GM12801 (cell line): ENCODE results near the gene PAPSS1.

Source experiments
- CTCF ChIP-seq: IDR thresholded peaks from one replicate; pipeline ENCODE4 v1.5.1; 2011; ENCODE audit warnings: control low read depth; ENCODE audit not compliant: insufficient read length; ENCODE audit errors: extremely low read depth

The PAPSS1 gene

GRCh38 chr4:107746161-107746560 lies 26.1 kb upstream of the PAPSS1 start:
- TF ChIP-seq CTCF: no peak

- TF ChIP-seq CTCF: no peak
These were observed 24.5 kb upstream of the PAPSS1 start for GRCh38 chr4:107744532-107744931.

- no peak for TF ChIP-seq CTCF
These were observed 23.5 kb upstream of the PAPSS1 start for GRCh38 chr4:107743532-107743931.

- TF ChIP-seq CTCF: no peak
These were observed 22.8 kb upstream of the PAPSS1 start for GRCh38 chr4:107742791-107743190.

- TF ChIP-seq CTCF: no peak
These were observed 22.2 kb upstream of the PAPSS1 start for GRCh38 chr4:107742196-107742595.

GRCh38 chr4:107740950-107741701 lies 21.1 kb upstream of the PAPSS1 start:
- no peak for TF ChIP-seq CTCF

GRCh38 chr4:107740381-107740780 lies 20.3 kb upstream of the PAPSS1 start:
- TF ChIP-seq CTCF: no peak
